ENCODE data around the gene PLCB1.

Gene PLCB1

GRCh38 chr20:8880085-8880853 lies 748.2 kb downstream of the PLCB1 start:
- no peak for DNase-seq (ENCODE audit: low read depth)

GRCh38 chr20:8891039-8891438 lies 759.0 kb downstream of the PLCB1 start:
- no peak for DNase-seq (ENCODE audit: low read depth)

DNA sequence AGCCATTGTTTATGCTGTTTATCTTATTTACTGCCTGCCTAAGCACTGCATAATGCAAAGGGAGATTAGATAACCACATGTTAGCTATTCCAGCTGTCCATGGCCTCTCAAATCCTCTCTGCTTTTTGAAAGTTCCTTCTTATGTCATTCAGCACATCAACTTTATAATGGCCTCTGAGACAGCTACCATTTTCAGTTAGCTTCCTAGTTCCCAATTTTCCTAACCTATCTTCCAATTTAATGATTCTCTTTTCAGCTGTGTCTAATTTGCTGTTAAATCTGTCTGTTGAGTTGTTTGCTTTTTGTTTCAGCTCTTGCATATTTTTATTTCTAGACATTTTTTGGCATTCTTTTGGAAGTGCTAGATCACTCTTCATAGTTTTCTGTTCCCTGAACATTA lies 763.4 kb downstream of the PLCB1 start:
- no peak for DNase-seq (ENCODE audit: low read depth)

- no peak for DNase-seq (ENCODE audit: low read depth)
Observed at GRCh38 chr20:8898823-8899222, 766.8 kb downstream of the PLCB1 start.

- no peak for DNase-seq (ENCODE audit: low read depth)
Observed at GRCh38 chr20:8901237-8902025, 769.4 kb downstream of the PLCB1 start.

DNA sequence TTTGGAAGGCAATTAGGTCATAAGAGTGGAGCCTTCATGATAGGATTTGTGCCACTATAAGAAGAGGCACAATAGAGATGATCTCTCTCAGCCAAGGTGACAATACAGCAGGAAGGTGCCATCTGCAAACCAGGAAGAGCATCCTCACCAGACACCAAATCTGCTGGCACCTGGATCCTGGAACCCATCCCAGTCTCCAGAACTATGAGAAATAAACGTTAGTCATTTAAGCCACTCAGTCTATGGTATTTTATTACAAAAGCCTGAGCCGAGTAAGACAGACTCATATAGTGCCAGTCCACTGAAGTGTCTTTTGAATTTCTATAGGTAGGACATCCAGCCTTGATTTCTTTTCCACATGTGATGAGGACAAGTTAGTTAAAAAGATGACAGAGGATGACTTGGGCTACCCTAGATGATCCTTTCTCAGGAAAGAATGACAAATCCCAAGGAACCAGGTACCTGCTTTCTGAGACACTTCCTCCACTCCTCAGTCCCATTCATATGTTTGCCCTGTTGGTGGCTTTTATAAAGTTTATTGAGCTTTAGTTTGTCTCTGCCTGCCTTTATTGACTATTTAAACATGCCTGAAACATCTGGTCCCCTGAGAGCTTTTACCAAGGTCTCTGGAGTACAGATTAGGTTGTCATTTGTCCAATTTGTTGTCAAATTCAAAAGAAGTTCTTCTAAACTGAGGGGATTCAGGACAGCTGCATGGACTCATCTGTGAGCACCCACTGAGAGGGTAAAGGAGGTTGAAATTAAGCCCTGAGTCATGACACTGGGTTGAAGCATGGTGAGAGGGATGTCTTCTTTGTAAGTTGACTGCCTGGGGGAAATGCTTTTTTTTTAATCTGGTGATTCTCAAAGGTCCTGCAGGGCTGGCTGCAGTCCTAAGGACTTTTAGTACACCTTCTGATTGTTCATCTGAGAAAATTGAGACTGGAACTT lies 771.9 kb downstream of the PLCB1 start:
- no peak for DNase-seq (ENCODE audit: low read depth)

DNA sequence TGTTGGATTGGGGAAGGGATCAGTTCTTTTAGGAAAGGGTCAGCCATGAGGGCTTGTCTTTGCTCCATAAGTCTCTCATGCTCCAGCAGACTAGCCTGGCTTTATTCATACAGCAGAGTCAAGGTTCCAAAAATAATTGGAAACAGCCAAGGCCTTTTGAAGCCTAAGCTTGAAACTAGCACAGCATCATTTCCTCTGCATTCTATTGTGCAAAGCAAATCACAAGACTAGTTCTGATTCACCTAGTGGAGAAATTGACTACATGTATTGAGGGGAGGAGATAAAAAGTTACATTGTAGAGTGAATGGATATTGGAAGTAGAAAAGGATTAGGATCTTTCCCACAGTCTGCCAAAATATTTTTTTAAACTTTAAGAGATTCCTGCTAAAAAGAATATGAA lies 777.5 kb downstream of the PLCB1 start:
- DNase-seq (ENCODE audit: low read depth) = peak; percentile 44

GRCh38 chr20:8912096-8912495 lies 780.0 kb downstream of the PLCB1 start:
- DNase-seq (ENCODE audit: low read depth) = no peak

DNA sequence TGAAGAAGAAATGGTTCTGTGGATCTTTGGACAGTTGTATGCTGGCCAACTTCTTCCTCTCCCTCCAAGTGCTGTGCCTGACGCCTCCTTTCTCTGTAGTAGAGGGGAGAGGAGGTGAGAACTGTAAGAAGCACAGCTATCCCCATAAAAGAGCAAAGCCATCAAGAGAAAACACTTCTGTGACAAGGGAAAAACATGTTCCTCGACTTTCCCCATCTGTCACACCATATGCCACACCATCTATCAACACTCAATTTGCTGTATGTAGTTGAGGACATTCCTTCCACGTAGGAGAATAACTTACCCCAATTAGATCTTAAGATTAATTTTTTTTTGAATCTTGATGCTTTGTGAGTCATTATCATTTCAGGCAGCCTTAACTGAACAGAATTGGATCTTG lies 780.7 kb downstream of the PLCB1 start:
- no peak for DNase-seq (ENCODE audit: low read depth)

GRCh38 chr20:8913456-8913855 lies 781.4 kb downstream of the PLCB1 start:
- no peak for DNase-seq (ENCODE audit: low read depth)

DNA sequence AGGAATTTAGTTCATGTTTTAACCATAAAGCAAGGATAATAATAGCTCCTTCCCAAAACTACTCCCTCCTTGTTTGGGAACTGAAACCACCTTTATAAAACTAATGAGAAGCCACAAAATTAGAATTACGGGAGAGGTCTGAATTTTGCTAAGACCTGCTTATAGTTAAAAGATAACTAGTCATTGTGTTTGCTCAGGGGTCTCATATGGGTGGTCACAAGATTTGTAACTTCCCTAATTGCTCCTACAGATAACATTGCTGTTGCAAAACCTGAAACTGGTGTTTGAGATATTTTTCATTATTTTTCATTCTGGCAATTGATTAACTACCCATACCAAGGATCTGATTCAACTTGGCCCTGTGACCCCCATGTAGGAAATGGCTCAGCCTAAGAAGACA lies 782.4 kb downstream of the PLCB1 start:
- DNase-seq (ENCODE audit: low read depth) = no peak

DNA sequence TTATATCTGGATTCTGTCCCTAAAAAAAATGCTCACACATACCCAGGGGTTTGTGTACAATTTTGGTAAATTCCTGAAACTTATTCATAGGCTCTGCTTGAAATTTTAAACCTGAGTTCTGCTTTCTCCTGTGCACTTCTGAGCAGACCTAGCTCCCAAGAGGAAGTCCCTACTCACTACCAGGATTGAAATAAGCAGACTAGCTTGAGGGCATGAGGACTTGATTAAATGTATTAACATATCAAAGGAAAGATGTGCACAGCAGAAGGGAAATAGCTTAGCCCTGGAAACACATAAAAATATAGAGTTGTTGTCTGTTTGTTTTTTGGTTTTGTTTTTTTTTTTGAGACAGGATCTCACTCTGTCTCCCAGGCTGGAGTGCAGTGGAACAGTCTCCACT lies 785.0 kb downstream of the PLCB1 start:
- no peak for DNase-seq (ENCODE audit: low read depth)

- DNase-seq (ENCODE audit: low read depth) = no peak
Observed at GRCh38 chr20:8918145-8918544, 786.1 kb downstream of the PLCB1 start.

DNA sequence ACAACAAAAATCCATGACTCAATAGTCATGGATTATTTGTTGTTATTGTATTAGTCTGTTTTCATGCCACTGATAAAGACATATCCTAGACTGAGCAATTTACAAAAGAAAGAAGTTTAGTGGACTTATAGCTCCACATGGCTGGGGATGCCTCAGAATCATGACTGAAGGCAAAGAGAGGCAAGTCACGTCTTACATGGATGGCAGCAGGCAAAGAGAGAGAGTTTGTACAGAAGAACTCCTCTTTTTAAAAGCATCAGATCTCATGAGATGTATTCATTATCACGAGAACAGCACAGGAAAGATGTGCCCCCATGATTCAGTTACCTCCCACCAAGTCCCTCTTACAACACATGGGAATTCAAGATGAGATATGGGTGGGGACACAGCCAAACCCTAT lies 792.5 kb downstream of the PLCB1 start:
- no peak for DNase-seq (ENCODE audit: low read depth)

GRCh38 chr20:8930726-8931125 lies 798.7 kb downstream of the PLCB1 start:
- no peak for DNase-seq (ENCODE audit: low read depth)

DNA sequence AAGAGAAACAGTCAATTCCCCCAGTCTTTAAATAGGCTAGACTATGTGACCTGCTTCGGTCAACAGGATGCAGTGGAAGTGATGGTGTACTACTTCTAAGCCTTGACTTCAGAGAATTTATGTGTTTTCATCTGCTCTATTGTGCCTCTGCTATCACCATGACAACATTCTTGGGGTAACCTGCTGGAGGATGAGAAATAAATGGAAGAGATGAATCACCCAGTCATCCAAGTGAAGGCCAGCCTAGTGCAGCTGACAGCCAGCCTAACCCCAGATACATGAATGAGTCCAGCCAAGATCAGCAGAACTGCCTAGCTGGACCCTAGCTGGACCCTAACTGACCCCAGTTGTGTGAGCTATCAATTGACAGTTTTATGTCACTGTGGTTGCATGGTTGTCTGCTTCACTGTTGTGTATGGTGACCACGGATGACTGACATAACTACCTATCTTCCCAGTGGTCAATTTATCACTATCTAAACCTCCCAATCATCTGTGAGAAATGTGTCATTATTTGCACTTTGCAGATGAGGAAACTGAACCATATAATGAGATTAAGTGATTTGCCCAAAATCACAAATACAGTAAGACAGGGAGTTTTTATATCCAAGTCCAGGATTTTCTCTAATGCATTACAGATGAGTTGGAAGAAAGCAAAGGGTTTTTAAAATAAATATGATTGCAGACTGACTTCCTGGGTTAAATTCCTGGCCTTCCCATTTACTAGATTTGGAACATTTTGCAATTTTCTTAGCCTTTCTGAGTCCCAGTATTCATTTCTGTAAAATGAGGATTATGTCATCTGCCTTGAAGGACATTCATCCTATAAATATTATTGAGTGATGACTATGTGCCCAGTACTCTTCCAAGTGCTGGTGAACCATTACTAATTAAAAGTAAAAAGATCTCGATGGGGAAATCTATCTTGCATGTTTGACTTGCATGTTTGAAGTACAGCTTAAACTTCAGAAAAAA lies 800.4 kb downstream of the PLCB1 start:
- peak; percentile 90 for DNase-seq (ENCODE audit: low read depth)

- DNase-seq (ENCODE audit: low read depth) = no peak
Observed at GRCh38 chr20:8933381-8933807, 801.3 kb downstream of the PLCB1 start.

- DNase-seq (ENCODE audit: low read depth) = no peak
Observed at GRCh38 chr20:8934362-8934761, 802.3 kb downstream of the PLCB1 start.

Measured in stromal cell of bone marrow (primary cell).